Choroid plexus epithelial cell (primary cell): ENCODE results near the gene CISH.

Source experiments
- DNase-seq: peaks from one replicate; pipeline ENCODE4 v3.0.0-alpha.2; 2010; ENCODE audit warnings: low read depth
- H3K4me3 ChIP-seq: 2 replicates; pipeline ENCODE4 v1.5.1; 2011; ENCODE audit warnings: low read depth, mild to moderate bottlenecking, control low read depth, low read length, moderate library complexity
- CTCF ChIP-seq: conservative IDR thresholded peaks from 2 replicates; pipeline ENCODE4 v1.5.1; 2011; ENCODE audit warnings: low read depth, mild to moderate bottlenecking, control low read depth, inconsistent platforms, low read length, moderate library complexity

Gene CISH

DNA sequence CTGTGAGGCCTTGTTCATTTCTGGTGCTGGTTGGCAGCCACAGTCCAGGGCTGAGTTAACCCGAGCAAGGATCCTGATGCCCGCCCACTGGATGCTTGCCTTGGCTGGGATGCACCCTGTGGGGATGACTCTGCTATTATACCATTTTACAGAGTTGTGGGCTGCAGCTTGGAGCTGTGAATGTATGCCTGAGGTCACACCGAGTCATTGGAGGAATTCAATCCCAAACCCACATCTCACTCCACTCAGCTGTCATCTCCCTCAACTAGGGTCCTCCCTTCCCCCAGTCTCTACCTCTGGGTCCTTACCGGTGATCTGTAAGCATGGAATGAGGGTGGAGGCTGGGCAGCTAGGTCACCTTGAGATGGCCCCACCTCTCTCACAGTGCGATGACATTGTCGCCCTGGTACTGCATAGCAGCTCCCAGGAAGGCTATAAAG, 27.5 kb upstream of the CISH start:
- peak; percentile 53 for DNase-seq
- no peak for TF ChIP-seq CTCF
- no peak overlapping the region for H3K4me3 ChIP-seq

DNA sequence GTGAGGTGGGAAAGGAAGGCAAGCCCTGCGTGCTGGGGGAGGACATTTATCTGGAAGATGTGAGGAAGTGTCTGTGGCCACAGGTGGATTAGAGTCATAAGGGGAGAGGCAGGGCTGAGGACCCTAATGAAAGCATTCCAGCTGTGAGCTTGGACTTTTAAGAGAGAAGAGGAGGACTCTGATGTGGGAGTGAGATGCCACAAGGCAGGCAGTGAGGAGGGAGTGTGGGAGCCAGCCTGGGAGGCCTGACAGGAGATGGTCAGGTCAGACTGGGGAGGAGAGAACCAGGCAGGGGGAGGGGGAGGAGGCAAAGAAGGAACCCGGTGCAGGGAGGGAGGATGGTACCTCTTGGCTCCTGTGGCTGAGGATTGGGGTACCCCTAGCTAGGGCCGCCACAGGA, 26.4 kb upstream of the CISH start:
- no peak overlapping the region for H3K4me3 ChIP-seq
- no peak for DNase-seq
- TF ChIP-seq CTCF = no peak

- no peak overlapping the region for H3K4me3 ChIP-seq
- DNase-seq = no peak
- TF ChIP-seq CTCF = no peak
Measured at GRCh38 chr3:50637011-50637410, 25.4 kb upstream of the CISH start.

DNA sequence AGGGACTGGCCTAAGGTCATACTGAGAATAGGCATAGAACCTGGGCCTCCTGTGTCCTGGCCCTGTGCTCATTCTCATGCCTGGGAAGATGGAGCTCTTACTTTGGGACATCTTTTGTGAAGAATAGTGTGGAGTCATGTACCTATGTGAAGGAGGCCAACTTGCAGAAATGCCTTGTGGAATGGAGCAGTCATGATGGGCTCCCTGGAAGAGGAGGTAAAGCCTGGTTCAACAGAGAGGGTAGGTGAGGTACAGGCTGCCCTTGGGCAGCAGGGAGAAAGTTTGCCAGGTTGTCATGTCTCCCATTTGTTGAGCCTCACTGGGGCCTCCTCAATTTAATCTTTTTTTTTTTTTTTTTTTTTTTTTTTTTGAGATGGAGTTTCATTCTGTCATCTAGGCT, 23.5 kb upstream of the CISH start:
- no peak overlapping the region for H3K4me3 ChIP-seq
- DNase-seq = no peak
- TF ChIP-seq CTCF = no peak

GRCh38 chr3:50633230-50633790, 21.7 kb upstream of the CISH start:
- no peak for TF ChIP-seq CTCF
- H3K4me3 ChIP-seq = no peak overlapping the region
- DNase-seq = no peak

DNA sequence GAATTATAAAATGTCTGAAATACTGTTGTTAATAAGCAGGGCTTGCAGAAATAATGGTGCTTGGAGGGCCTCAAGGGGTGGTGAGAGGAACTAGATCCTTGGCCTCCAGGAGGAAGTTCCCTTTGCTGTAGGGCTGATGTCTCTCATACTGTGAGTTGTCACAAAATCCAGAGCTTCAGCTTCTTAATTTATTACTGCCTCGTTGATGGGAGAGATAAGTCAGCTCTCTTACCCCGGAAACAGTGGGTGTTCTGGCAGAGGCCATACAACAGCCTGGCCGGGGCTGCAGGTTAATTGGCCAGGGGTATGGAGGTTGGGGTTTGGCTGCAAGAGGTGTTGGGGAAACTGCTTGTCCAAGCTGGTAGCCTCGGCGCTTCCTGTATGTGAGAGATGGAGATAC, 20.9 kb upstream of the CISH start:
- no peak overlapping the region for H3K4me3 ChIP-seq
- no peak for TF ChIP-seq CTCF
- DNase-seq = no peak

DNA sequence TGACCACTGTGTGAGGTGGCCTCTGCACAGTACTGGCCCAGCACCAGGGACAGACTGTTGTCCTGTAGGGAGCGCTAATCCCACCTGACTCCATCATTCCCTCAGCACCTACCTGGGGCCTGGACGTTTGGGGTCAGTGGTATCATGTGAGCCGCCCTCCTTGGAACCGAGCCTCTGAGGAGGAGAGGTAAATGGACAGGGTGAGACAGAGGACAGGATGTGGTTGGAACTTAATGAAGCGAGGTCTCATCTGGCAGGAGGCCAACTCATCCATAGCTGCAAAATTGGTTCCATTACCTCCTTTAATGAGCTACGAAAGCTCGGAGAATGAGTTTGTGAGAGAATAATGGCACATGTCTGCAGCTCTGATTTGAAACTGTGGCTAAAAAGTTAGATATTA, 19.3 kb upstream of the CISH start:
- TF ChIP-seq CTCF = no peak
- no peak for DNase-seq
- H3K4me3 ChIP-seq = no peak overlapping the region
